Activated effector memory CD4-positive, alpha-beta T cell treated with anti-CD3 and anti-CD28 coated beads, Interleukin-2, amount 50 U/mL, for 16 hours (primary cell): Measurements from ENCODE around the gene AMFR.

ENCODE experiments used
- DNase-seq: peaks from one replicate; pipeline ENCODE4 v3.0.0-alpha.2; 2020

AMFR gene

DNA sequence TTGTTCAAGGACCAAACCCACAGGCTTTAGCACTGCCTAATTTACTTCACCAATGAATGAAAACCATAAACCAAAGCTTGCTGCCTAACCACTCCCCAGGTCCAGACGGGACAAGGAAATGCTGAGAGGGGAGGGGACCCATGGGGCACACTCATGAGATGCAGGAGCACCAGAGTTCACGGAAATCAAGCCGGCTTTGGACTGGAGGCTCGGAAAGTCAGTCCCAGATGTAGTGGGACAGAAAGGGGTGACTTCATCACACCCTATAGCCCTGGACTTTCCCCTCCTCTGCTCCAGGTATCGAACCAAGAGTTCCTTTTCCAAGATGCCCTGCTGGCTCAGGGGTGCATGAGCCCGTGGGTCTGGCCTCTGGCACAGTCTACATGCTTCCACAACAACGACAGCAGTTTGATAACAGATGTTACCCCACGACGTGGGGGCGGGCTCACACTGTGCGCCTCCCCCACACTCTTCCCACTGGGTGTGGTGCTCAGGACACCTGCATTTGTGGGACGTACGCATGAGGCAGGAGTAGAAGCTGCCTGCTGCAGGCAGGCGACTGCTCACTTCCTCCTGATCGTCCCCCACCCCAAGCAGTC lies 63.2 kb downstream of the AMFR start:
- DNase-seq, result no peak

DNA sequence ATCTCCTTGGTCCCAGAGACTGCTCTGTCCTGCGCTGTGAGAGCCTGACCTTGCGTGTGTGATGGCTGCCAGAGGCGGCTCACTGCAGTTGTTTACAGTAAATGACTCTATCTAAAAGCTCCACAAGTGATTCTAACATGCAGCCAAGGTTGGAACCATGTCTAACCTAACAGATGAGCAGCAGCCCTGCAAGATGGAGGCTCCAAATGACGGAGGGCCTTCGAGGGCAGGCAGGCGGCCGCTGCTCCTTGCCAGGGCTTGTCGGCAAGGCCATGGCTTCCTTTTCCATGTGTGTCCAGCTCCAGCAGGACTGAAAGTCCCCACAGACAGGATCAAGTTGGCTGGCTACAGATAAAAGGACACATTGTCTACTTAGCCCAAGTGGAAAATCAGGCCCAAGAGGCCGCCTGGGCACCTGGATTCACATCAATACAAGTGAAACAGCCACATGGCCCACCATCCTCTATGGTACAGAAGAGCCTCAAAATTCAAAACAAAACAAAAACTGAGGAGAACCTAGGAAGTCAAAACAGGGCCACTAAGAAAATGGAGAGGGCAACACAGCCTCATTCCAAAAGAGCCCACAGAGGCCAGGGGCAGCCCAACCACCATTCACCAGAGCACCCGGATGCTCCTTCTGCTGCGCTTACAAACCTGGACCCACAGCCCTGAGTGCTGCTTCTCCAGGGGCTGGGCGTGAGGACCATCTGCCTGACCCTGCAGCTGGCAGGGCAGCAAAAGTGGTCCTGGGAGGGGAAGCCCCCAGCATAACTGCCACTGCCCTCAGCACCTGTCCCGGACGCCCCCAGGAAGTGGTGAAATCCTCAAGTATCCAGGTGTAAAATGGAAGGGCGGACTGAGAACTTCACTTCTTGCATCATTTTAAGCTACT lies 65.0 kb downstream of the AMFR start:
- DNase-seq, result no peak

DNA sequence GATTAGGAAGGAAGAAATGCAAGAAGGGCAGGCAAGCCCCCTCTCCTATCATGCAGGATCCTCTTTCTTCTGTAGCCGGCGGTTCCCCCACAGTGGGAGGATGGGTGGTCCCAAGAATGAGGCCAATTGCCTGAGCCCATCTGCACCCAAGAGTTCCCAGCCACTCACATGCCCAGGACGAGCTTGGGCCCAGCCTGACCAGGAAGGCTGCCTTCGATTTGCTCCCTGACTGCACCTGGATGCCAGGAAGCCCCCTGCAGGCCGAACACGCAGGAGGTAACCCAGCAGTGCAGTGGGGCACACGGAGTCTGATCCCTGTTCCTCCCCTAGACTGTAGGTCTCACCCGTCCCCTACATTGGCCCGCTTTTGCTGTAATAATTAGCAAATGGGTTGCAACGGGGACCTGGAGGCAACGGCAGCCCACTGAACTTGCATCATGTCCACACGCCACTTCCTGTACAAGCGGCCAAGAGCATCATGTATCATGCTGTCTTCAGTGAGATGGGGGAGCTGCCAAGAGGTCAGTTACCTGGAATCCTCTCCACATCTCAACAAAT lies 67.5 kb downstream of the AMFR start:
- DNase-seq, result peak; percentile 53

DNA sequence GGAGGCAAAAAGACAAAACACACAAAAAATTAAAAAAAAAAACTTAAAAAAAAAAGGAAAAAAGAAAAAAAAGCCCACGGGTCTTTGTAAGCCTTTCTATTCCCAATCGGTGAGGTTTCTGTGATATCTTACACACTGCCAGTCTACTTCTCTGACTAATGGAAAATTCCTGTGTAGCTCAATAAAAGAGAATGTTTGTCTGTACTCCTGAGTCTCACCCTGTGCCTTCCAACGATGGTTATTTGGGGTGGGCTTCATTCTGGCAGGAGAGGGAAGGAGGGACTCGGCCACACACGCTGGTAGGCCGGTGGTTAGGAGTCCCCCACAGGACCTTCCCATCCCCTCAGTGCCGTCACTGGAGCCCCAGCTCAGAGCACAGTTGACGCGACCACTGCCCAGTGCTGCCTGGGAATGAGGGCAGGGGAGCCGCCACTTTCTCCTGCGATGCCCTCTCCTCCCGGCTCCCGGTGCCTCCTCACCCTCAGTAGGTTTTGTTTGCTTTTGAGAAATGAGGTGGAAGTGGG lies 68.0 kb downstream of the AMFR start:
- DNase-seq, result peak; percentile 60

DNA sequence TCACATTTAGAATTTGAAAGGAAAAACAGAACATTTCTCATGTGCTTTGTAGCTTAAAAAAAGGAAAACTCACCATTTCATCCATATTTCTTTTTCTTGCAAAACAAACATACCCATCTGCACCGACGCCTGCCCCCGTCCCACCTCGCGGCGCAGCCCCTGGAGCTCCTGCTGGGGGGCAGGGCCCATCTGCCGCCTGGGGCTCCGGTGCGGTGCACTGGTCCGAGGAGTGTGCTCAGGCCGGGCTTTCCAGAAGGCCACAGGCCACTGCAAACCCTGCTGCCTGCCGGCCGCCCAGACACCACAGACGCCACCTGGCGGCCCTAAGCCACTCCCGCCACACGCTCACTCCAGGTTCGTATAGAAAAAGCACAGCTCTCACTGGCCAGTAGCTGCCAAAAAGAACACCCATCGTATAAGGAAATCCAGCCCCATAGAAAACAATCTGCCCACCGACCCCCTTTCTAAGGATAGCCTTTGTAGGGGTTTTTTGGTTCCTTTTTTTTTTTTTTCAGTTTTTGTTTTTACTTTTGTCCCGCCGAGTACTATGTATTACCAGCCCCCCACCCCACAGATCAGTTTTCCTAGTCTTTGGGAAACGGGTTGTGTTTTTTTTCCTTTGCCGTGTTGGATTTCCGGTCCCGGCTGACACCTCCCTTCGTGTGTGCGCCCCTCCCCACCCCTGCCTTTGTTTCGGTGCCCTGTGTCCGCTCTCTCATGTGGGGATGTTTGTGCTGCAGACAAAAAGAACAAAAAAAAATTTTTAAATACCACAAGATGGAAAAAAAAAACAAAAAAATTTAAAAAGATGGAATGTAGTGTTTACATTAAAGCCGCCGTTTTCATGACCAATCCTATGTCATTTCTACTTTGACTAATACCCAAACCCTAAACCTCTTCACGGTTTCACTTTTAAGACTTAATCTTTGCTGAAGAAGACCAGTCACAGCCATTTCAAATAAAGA lies 68.8 kb downstream of the AMFR start:
- peak; percentile 85 for DNase-seq

DNA sequence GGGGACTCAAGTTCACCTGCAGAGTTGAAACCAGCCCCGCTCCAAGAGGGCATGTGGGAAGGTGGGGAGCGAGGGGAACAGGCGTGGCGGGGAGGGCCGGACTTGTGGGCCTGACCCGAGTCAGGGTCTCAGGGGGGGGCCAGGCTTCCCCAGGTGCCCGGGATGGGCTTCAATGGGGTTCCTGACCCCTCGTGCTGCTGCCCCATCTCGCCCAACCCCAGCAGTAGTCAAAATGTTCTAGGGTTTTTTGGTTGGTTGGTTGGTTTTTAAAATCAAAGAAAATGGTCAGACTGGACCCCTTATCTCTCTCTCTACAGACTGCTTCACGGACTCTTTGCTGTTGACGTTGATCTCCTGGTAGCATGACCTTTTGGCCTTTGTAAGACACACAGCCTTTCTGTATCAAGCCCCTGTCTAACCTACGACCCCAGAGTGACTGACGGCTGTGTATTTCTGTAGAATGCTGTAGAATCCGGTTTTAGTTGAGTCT lies 69.5 kb downstream of the AMFR start:
- peak; percentile 55 for DNase-seq

DNA sequence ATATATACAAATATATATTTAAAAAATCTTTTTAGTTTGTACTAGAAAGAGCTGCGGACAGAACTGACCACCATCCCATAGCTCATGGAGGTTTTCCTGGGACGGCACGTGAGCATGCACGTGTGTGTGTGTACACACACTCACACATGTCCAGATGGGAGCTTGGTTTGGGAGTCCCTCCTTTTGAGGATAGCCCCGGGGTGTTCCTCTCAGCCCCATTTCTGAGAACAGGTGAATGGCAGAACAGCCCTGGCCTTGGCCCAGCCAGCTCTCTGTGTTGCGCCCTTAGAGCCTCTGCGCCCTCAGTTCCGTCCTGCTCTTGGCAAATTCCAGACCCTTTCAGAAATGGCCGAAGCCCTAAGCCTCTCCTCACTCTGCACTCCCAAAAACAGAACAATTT lies 70.1 kb downstream of the AMFR start:
- DNase-seq, result peak; percentile 52

DNA sequence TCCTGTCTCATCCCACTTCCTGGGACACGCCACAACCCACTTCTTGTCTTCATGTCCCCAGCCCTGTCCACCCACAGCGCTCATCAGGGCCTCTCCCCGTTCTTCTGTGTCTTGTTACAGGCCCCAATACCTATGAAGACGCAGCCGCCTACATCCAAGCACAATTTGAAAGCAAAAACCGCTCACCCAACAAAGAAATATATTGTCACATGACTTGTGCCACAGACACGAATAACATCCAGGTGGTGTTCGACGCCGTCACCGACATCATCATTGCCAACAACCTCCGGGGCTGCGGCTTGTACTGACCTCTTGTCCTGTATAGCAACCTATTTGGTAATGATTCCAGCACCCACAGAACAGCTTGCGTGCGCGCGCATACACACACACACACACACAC lies 70.6 kb downstream of the AMFR start:
- peak; percentile 62 for DNase-seq

DNA sequence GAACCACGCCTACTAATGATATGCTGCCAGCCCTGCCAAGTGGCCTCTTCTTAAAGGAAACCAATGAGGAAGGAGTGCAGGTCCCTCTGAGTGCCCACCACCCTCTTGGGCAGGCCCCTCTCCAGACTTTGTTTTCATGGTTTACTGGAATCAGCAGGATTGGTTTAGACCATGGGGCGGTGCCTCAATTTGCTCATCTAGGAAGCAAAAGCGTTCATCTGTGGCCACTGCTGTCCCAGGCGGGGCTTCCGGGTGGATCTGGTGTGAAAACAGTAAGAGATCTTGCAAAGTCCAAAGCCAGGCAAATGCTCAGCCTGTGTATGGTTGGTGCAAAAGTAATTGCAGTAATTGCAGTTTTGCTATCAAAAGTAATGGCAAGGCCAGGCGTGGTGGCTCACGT lies 71.3 kb downstream of the AMFR start:
- no peak for DNase-seq

DNA sequence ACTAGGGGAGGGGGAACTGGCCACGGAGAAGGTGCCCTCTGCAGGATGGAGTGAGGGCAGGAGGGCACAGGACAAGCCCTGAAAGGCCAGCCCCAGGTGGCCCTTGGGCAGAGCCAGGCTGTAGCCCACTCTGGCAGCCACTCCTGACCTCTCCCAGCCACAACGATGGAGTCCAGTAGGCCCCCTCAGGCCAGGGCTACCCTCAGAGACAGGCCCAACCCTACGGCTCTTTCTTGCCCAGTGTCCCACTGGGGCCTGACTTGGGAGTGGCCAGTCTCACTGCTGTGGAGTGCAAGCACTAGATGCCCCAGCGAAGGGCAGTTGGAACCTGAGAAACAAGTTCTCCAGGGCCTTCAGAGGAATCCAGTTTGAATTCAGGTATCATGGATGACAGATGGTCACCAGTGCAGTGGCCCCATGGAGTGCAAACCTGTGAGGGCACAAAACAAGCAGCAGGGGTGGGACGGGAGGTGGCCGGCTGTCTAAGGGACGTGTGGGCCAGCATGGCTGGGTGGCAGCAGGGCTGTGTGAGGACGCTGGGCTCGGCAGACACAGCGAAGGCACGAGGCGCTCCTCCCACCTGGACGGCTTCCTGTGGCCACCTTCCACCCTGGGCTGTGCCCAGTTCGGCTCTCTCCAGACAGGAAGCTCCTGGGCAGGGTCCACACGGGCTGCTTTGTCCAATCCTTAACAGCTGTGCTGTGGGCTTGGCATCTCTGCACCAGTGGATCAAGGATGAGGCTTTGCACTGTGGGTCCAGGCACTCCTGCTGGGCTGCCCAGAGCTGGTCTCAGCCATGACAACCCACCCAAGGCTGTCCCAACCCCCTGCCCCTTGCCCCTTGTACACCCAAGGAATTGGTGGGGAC lies 72.1 kb downstream of the AMFR start:
- peak; percentile 54 for DNase-seq

DNA sequence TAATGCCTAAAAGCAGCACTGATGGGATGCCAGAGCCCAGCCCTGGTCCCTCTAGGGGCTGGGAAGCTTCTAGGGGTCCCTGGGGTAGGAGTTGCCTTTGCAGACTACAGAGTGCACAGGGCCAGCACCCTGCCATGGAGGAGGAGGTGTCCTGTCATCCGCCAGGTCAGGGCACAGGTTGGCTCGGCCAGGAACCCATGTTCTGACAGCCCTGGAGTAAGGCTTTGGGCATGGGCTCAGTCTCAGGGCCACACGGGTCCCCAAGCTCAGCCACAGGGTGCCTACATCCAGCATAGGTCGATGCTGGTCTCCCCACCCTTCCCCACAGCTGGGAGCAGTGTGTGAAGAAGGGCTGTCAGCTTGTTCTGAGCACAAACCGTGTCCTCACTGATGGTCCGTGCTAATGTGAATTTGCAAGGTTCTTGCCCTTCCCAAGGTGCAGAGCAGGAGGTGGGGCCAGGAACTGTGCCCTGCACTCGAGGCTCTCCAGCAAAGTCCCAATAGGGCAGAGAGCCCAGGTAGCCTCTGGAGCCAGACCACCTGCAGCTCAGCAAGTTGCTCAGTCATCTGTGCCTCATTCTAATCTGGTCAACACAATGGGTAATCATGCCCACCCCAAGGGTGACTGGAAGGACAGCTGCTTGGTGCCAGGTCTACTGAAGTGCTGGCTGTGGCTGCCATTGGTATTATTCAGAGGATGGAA lies 72.8 kb downstream of the AMFR start:
- DNase-seq, result peak; percentile 33

DNA sequence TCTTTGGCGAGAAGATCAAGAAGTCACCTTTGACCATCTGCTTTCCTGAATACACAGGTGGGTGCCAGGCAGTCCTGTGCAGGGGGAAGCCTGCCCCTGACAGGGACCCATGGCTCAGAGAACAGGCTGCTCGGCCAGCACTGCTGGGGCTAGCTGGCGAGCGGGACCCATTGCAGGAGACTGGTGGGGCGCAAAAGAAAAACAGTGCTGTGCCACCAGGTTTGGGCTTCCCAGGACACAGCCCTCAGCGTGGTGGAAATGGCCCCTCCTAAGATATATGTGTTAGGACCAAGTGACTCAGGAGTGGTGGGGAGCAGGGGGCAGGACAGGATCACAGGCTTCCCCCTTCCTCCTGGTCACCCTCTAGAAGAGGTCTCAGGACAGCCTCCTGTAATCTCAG lies 73.9 kb downstream of the AMFR start:
- DNase-seq, result no peak

DNA sequence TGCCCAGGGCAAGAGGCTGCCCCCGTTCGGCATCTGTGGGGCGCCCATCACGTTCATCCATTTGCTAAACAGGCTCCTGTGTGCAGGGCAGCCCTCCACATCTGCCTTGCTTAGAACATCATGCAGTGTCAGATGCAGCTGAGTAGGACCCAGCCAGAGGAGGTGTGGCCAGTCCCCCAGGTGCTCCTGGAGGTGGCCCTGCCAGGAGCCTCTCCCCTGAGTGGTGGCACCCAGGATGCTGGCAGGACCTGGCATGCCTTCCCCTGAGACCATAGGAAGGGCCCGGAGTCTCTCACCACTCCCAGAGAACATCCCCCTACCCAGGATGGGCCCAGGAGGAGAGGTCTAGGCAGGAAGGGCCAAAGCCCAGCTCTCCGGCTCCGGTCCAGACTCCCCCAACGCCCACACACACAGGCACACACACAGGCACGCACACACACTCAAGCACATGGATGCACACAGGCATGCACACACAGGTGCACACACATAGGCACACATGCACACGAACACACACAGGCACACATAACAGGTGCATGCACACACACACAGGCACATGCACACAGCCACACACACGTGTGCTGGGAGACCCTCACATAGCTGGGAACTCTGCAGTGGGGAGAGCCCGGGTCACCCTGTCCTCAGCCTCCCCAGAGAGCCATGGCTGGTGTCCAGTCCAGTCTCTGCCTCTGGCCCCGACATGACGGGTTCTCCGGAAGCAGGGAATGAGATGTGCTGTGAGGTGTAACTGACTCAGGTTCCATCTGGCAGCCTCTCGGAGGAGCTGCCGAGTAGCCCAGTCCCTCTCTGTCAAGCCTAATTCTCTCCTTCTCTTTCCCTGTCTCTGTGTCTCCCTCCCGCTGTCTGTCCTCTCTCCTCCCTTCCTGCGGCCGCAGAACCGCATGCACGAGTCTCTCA lies 74.6 kb downstream of the AMFR start:
- no peak for DNase-seq

DNA sequence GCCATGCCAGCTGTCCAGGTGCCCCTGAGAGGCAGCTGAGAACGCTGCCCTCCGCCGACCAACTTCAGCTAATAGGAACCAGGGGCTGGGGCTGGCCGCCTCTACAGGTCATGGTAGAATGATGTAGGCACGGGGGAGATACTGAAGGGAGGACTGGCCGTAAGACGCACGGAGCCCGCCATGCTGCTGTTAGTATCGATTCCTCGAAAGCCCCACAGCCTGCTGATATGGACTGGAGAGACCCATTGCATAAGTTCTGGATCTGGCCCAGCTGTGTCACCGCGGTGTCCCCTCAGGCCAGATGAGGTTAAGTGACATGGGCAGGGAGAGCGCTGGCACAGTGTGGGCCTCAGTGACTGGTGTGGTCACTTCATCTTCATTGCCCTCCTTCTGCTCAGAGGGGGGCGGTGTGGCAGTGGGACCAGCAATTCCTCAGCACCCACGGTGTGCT lies 75.6 kb downstream of the AMFR start:
- no peak for DNase-seq

DNA sequence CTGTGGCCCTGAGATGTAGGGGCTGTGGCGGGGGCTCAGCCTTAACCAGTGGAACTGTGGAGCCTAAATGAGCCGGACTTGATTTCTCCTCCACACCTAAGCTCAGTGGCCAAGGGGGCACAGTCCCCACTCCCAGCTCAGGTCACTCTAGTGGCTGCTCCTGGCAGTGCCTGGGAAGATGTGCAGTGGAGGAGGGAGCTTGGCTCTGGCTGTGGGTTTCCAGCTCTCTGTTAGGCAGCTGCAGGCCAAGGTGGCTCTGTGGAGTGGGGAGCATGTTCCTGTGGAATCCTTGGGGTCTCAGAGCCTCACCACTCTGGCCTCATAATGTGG lies 76.3 kb downstream of the AMFR start:
- no peak for DNase-seq

DNA sequence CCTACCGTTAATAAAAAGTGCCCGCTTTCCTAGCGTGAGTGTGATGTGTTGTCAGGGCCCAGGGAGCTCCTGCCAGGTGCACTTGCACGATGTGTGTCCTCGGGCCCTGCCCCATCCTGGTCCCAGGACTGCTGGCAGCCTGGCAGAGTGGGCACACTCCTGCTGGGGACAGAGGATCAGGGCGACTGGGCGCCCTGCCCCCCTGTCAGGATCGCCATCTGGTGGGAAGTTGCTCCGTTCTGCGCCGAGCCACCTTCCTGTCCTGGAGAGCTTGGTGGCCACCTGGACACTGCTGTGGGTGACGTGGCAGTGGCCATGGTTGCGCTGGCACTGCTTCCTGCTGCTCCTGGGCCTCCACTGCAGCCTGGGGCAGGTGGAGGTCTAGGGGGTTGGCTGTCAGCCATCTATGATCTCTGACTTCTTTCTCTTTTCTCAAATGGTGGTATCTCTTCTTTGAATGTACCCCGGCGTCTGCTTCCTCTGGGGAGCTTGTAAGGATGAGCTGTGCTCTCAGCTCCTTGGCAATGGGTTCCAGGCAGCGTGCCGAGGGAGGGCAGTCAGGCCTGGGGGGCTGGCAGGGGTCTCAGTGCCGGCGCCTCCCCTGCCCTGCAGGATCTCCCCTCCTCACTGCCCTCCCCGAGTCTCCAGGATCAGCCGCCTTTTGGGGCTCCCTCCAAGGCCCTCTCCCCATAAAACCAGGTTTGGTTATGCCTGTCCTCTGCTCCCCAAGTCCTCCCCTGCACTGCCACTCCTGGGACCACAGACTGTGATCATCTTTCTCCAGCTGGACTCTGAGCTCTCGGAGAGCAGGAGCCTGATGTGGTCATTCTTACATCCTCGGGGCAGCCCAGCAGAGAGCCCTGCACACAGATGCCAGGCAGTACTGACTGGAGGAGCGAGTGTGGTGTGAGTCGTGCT lies 76.9 kb downstream of the AMFR start:
- DNase-seq, result no peak

DNA sequence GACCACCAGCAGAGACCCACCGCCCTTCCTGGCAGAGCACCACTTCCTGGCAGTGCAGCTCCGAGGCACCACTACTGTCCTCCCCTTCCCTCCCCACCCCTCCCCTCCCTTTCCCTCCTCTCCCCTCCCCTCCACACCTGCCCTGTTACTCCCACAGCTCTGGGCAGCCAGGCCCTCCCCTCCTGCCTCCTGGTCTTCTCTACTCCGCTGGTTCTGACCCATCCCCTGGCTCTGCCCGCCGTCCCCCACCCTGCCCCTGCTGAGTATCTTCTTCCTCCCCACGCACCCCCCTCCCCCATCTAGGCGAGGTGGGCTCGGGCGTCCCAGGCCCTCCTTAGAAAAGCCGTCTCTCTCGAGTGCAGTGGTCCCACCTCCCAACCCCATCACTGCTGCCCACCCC lies 77.7 kb downstream of the AMFR start:
- DNase-seq, result no peak

DNA sequence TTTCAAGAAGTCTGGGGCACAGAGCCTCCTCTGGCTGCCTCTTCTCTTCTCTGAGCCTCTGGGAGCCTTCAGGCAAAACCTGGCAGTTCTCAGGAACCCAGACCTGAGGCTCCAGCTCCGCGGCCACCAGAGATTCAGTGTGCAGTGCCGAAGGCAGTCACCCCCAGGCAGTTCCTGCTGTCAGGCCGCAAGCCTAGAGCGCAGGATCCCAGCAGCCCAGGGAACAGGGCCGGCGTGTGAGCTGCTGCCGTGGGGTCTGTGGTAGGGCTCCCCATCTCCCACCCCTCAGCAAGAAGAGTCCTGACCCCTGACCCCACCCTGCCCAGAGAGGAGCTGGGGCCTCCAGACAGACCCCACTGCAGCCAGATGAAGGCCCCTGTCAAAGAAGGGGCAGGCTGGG lies 78.2 kb downstream of the AMFR start:
- DNase-seq, result no peak
